Fibroblast of skin of scalp (primary cell): ENCODE results near the gene KLHL29.
A peak's percentile ranks its signal among the peaks of the same experiment; 100 is the strongest.

ENCODE experiments used
- DNase-seq: peaks from one replicate; pipeline ENCODE4 v3.0.0-alpha.2; 2013

The KLHL29 gene

DNA sequence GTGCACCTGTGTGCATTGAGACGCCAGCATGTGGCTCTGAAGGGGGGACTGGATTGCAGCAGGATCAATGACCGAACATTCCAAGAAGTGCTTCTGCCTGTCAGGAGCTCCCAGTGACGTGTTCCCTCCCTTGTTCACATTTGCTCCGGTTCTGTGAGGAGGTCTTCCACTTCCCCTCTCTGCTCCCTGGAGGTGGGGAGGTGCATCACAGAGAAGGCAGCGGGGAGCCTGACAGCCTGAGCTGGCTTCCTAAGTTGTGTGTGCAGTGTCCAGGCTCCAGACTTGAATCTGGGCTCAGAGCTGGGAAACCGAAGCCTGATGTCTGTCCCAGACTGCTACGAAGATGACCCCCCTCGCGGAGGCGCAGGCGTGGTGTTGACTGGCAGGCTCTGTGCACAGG lies 171.0 kb downstream of the KLHL29 start:
- no peak for DNase-seq

GRCh38 chr2:23556929-23557328 lies 171.9 kb downstream of the KLHL29 start:
- DNase-seq: no peak

DNA sequence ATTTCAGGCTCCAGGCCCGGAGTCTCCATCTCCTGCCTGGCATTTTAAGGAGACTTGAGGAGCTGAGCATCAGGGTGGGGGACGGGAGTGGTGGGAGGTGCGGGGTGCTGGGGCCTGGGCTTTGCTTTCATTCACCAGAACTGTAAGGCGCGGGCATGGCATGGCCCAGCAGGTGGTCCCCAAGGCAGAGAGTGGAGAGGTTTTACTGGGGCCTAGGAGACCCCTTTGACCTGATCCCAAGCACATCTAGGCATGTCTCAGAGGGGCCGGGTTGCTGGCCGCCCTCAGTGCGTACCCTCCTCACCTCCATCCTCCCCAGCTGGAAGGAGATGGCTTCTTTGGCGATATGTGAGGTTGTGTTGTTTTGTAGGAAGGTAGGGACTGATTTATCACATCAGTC lies 172.5 kb downstream of the KLHL29 start:
- no peak for DNase-seq

GRCh38 chr2:23559561-23560239 lies 174.7 kb downstream of the KLHL29 start:
- no peak for DNase-seq

DNA sequence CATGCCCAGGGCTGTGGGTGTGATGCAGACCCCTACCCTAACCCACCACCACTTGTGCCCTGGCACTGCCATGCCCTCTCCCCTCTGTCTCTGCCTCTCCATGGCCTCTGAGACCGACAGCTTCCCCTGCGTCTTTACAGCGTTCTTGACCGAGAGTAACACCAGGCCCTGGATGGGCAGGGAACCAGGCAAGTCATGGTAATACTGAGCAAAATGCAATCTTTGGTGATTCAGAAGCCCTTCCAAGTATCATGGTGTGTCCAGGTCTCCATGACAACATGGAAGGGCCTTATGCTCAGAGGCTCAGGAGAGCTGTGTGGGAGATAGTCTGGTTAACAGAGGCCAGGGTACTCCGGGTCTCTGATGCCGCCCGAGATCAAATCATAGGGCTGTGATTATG lies 176.1 kb downstream of the KLHL29 start:
- no peak for DNase-seq

DNA sequence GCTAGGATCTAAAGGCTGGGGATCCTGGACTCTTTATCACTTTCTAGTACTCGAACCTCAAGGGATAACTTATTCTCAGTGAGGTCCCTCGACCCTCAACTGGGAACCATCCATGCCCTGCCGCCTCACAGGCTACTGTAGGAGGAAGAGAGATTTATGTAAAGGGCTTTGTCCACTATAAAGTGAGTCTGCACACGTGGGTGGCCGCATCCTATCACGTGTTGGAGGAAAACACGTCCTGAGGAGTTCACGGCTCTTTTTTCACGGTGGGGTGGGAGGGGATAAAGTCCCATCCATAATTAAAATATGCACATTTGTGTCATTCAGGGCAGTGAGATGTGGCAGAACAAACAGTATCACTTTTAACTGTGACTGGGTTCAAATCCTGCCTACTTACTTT lies 176.6 kb downstream of the KLHL29 start:
- DNase-seq: no peak

DNA sequence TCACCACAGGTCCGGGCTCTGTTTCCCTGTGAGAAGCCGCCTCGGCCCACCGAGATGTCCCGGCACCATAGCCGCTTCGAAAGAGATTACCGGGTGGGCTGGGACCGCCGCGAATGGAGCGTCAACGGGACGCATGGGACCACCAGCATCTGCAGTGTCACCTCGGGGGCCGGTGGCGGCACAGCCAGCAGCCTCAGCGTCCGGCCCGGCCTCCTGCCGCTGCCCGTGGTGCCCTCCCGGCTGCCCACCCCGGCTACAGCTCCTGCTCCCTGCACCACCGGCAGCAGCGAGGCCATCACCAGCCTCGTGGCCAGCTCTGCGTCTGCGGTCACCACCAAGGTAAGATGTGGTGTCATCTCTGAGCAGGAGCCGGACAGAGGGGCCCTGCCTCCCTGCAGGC lies 177.2 kb downstream of the KLHL29 start:
- no peak for DNase-seq

DNA sequence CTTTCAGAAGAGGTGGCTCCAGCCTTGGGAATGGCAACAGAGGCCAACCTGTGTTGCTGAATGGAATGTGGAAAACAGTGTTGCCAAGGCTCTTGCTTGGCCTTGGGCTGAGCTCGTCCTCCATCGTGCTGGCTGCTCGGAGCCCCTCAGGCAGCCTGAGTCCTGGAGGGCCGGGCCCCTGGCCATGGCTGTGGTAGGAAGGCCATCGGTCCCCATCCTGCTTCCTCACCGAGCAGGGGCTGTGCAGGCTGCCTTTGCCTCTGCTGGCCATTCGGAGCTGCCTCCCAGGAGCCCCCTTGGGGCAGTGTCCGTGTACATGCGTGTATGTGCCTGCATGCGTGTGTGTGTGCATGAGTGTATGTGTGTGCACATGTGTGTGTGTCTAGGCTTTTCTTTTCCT lies 178.2 kb downstream of the KLHL29 start:
- DNase-seq: no peak

- peak; percentile 56 for DNase-seq
Observed at GRCh38 chr2:23563673-23564614, 179.0 kb downstream of the KLHL29 start.

- no peak for DNase-seq
Observed at GRCh38 chr2:23564615-23564960, 179.6 kb downstream of the KLHL29 start.

DNA sequence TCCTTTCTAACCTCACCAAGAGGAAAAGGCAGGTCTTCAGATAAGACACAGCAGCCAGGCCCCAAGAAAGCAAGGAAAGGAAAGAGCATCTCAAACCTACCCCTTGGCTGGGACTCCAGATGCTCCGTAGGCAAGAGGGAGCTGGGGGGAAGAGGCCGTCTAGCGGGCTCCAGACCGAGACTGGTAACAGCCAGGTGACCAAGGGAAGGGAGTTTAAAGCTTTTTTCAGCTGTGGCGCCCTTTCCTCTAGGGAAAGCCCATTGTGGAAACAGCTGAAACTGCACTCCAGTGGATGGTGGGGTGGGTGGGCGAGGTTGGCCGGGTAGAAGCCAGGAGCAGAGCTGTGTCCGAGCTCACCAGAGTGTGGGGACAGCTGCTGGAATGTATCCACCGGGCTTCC lies 180.4 kb downstream of the KLHL29 start:
- DNase-seq: no peak

GRCh38 chr2:23565814-23566213 lies 180.8 kb downstream of the KLHL29 start:
- DNase-seq: no peak

GRCh38 chr2:23566241-23567142 lies 181.5 kb downstream of the KLHL29 start:
- no peak for DNase-seq

GRCh38 chr2:23567161-23567756 lies 182.3 kb downstream of the KLHL29 start:
- no peak for DNase-seq

DNA sequence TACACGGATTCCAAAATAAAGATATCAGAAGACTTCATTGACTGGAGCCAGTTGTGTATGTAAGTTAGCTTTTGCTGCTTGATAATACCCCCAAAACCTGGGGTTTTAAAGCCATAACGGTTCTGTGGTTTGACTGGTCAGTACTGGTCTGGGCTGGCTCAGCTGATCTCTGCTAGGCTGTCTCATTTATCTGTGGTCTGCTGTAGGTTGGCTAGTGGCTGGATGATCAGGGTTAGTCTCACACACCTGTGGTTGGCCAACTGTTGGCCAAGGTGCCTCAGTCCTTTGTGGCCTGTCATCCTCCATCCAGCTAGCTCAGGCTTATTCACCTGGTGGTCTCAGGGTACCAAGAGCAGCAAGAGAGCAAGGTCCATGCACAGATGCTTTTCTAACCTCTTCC lies 183.2 kb downstream of the KLHL29 start:
- DNase-seq: no peak

DNA sequence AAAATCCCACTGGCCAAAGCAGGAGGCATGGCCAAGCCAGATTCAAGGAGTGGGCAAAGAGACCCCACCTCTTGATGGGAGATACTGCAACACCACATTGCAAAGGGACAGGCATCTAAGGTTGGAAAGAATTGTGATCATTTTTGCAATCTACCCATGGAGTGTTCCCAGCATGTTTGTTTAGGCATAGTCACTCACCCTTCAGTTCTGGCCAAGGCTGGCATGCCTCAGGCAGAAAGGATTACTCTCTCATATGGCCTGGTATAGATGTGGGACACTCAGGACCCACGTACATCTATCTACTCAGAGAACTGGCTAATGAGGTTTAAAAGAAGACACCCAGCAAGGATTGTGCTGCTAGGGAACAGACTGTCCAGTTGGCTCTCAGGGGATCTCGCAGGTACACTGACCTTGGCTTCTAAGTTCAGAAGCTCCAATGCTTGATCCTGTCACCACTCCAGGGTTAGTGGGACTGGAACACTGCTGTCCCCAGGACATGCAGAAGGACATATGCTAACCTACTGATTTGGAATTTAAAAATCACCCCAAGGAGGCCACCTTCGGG lies 183.7 kb downstream of the KLHL29 start:
- DNase-seq: no peak

DNA sequence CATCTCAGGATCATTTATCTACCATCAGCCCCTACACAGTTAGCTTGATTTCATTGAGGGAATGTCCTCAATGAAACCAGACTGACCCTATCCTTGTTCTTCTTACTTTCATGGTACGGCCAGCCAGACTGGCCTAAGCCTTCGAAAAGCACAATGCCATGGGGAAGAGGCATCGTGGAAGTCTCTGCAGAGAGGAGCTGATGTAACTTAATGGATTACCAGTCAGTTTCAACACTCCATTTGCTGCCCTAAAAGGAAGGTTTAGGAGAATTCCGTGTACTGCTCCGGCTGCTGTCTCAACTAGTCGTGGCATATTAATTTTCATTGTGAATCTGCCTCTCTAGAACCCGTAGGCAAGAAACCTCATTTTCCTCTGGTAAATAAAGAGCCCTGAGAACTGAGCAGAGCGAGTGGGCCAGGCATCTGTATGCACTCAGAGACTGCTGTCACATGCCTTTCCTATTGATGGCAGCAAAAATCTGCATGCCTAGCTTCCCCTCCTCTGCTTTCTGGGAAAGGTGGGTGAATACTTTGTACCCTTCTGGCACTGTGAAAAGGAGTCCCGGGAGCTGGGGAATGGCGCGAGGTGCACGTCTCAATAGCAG lies 184.9 kb downstream of the KLHL29 start:
- no peak for DNase-seq

DNA sequence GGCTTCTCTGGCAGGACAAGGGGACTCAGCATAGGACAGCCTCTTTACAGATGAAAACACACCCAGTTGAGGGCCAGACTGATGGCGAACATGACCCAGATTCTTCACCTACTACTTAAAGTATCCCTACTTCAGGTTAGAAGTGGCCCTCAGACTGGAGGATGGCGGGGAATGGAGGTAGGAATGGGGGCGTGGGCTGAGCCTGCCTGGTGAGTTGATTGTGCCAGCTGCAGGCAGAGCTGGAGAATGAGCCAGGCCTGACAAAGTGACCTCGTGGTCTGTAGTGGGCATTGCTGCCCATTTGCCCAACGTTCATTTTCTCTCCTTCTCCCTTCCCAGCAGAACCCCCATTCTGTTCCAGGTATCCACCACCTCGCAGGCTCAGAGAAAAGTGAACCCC lies 186.1 kb downstream of the KLHL29 start:
- DNase-seq: no peak

- DNase-seq: no peak
Observed at GRCh38 chr2:23571527-23572282, 186.7 kb downstream of the KLHL29 start.

- DNase-seq: no peak
Observed at GRCh38 chr2:23574919-23575654, 190.1 kb downstream of the KLHL29 start.
